DMS153 treated with DMSO at 0.1 percent for 48 hours (cell line): Measurements from ENCODE around the gene FRMD7.
"Not testable (repeated sequence)": the region's sequence is repeated elsewhere in the genome, so short reads cannot be mapped to it uniquely, and the experiment has no call there.

ENCODE experiments used
- DNase-seq: peaks from one replicate; lab custom pipeline; 2025; ENCODE audit not compliant: unreplicated experiment; lab: John Stamatoyannopoulos, UW

FRMD7 gene

DNA sequence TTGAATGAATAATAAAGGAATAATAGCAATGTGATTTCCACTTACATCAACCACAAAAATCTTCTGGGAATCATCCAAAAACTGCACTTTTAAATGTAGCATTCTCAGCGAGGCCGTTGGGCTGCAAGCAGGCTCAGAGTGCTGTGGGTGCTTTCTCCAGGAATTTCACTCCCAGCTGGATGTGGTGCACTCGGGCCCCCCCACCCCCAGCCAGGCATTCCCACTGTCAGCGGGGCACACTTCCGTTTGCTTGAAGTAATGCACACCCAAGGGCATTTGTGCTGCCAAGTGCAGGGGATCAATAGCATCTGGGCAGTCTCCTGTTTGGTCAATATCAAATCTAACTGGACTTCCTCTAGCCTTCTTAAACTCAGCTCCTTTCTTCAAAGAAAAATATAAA lies at the start of gene FRMD7:
Gene FRMD7 (minus strand): TSS at position 278 of the 400 bp plus-strand sequence. CDS start 176 bp downstream, at position 102.
- no peak for DNase-seq

DNA sequence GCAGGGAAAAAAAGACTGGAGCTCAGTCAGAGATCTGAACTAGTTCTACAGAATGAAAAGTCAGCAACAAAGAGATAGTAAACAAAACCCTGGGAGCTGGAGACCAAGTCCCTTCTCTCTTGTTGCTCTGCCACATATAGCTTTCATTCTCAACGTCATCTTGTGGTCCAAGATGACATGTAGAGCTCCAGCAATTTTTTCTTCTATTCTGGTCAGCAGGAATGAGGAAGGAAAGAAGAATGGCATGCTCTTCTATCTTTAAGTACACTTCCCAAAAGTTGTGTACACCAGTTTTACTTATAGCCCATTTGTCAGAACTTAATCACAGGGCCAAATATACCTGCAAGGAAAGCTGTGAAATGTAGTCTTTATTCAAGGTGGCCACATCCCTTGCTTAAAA lies 45.8 kb upstream of the FRMD7 start:
- no peak for DNase-seq

DNA sequence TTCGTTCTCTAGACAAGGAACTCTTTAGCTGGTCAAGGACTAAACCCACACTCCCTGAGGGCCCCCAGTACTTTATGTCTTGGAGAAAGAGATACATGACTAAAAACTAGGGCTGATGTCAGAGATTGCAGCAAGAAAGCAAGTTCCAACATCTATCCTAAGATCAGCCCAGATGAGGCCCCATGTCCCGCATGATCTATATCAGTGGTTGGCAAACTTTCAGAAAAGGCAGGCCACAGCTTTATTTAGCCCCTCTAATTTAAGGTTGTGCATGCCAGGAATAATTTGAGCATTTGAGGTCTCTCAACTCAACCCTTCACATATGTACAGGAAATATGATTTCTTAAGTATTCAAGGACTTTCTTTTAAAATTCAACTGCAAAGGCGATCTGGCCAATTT lies 44.1 kb upstream of the FRMD7 start:
- DNase-seq: no peak

DNA sequence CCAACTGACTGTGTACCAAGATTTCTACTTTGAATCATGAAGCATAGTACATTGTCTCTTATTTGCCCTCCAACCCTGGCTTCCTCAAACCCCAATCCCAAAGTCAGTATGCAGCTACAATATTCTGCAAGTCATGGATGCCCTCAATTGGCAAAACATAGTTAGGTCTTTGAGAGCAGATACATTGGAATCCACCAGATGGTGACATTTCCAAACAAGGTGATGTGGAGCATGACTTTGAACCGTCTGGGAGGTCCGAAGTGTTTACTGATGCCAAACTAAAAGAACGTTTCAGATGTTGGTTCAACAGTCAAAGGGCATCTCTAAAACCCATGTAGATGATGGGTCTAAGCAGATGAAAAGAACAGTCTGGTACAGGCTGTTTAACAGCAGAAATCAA lies 43.7 kb upstream of the FRMD7 start:
- no peak for DNase-seq

DNA sequence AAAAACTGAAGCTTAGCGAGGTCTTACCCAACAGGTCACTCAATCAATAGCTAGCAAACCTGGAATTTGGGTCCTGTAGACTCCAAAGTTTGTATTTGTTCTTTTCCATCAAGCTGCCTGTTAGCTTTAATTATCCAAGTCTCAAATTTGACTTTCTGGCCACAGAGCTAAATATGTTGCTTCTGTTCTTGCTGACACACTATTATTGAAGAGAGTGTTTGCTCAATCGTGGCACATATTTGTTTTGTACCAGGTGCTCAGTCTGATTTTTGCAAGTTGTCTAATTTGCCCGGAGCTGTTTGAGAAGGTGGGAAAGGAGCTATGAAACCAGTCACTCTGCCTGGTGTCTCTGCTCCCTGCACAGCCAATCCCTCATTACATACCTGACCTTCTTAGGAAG lies 41.7 kb upstream of the FRMD7 start:
- DNase-seq: peak; percentile 5

DNA sequence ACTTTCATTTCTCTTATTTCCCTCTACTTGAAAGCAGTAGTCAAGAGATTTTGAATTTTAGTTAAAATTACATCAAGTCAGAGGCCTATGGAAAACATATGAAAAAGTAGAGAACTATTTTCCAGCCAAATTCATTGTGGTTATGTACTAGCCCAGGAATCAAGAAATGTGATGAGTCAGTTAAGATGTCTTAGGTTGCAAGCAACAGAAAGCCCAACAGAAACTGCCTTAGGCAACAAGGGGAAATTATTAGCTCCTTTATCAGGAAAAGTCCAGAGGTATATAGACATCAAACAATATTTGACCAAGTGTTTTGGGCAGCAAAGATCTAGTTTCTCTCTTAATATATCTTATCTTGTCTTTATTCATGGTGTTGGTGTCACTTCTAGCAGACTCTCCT lies 37.8 kb upstream of the FRMD7 start:
- DNase-seq: no peak

DNA sequence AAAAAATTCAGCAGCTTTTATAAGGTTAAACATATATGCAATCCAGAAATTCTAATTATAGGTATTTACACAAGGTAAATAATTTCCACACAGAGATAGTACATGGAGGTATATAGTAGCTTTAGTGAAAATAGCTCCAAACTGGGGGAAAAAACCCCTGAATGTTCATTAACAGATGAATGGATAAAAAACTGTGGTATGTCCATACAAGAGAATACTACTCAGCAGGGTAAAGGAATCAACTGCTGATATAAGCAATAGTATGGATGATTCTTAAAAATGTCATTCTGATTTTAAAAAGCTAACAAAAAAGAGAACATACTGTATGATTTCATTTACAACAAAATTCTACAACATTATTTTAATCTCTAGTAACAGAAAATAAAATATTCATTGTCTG lies 37.2 kb upstream of the FRMD7 start:
- DNase-seq: no peak

DNA sequence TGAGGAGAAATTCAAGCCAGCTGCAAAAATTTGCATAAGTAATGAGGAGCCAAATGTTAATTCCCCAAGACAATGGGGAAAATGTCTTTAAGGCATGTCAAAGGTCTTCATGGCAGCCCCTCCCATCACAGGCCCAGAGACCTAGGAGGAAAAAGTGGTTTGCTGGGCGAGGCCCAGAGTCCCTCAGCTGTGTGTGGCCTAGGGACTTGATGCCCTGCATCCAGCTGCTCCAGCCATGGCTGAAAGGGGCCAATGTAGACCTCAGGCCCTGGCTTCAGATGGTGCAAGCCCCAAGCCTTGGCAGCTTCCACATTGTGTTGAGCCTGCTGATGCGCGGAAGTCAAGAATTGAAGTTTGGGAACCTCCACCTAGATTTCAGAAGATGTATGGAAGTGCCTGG lies 35.3 kb upstream of the FRMD7 start:
- not testable (repeated sequence) for DNase-seq

DNA sequence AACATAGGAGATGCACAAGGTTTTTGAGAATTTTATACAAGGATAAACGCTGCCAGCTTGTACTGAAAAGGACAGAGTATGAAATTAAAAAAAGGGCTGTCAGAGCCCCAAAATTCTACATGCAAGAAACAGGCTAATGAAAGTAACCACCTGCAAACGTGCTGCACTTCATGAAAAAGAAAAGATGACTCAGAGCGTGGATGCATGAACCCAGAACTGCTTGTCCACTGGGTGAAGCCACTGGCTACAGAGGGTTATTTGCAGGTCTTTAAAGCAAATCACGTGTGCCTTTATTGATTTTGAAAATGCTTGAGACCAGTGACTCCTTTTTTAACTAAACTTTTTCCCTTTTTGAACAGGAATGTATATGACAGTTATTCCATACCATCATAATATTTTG lies 25.3 kb upstream of the FRMD7 start:
- no peak for DNase-seq

DNA sequence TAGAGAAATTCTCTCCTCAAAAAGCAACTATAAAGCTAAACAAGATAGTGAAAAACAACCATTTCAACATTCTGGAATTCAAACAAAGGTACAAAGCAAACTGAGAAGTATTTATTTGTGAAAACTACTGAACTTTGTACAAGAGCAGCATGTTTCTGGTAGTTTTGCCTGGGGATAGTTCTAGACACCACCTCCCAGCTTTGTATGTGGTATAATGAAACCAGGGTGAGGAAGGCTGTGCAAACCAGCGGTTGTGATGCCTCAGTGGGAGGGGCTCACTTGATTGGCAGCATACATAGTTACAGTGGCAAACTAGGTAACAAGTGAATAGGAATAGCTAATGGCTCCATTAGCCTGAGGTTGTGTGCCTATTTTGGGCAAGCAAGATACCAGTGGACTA lies 18.6 kb upstream of the FRMD7 start:
- no peak for DNase-seq

DNA sequence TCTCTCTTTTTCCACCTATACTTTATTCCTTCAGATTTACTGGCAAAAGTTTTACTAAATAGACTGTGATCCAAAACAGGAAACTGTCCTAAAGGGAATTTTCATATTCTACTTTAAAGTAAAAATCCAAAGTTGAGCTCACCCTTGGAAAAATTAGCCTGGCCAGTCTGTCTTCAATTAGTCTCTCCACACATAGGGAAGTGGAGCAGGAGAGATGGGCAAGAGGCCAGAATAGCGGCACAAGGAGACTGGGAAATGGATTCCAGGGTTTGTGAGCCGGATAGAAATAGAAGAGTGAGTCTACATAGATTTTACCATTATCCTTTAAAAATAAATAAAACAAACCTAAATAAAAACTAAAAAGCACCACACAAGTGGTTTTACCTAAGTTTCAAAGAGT lies 16.2 kb upstream of the FRMD7 start:
- DNase-seq: no peak

- no peak for DNase-seq
Observed at GRCh38 chrX:132125906-132126305, 1.9 kb downstream of the FRMD7 start.

GRCh38 chrX:132120913-132121312 lies 6.9 kb downstream of the FRMD7 start:
- no peak for DNase-seq

DNA sequence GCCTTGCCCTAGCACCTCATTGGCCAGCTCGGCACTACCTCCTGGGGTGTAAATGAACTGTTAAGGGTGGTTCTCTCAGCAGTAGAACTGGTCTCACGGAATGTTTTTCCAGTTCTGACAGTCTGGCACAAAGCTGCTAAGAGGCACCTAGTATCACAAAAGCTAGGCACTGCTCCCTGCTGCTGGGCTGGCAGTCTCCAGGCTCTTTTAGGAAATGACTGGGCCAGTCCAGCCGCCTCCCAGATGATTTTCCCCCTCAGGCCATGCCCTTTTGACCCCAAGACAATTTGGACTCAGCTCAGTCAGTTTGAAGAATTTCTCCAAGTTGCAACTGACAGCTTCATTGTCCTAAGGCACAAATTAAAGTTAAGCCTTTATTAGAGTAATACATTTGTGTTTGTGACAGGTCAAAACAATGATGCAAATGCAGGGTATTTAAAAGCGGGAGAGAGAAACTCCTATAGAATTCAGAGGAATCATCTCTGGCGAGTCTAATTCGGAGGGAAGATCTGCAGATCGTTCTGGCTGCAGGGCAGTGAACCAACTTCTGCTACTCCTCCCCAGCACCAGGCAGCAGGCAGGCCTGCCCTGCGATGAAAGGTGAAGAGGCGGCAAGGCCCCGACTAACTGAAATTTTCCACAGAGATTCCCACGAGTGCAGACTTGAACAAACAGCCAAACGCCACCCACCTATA lies 7.9 kb downstream of the FRMD7 start:
- no peak for DNase-seq

DNA sequence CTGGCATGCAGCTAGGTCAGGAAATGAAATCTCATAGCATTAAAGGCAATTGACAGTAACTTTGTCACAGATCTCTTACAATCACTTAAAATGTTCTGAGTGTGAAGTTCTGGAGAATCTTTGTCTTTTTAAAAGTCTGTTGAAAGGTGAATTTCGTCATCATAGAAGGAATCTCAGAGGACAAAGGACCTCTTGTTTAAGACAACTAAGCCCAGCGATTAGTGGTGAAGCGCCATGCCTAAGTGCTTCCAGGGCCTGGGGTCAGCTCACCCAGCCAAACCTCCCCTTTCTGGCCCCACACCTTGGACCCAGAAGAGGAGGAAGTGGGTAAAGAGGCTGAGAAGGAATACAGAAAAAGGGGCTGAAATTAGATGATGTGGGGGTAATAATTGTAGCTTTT lies 8.5 kb downstream of the FRMD7 start:
- DNase-seq: no peak

- no peak for DNase-seq
Observed at GRCh38 chrX:132118358-132118757, 9.5 kb downstream of the FRMD7 start.

DNA sequence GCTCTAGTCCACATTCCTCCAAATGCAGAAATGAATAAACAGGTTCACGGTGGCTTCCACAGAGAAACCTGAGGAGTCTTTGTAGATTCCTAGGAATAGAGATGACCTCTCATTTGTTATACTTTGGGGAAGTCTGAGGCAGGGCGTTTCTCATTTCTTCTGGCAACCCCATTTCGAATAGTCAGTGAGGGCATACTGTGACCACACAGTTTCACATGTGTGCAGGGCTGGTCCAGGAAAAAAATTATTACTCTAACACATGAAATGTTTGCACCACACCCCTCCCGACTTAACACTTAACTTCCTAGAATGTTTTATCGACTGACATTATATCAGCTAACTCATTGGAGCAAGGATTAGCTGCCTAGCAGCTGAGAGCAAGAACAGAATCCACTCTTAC lies 12.0 kb downstream of the FRMD7 start:
- DNase-seq: no peak

- peak; percentile 46 for DNase-seq
Observed at GRCh38 chrX:132114607-132115006, 13.2 kb downstream of the FRMD7 start.

DNA sequence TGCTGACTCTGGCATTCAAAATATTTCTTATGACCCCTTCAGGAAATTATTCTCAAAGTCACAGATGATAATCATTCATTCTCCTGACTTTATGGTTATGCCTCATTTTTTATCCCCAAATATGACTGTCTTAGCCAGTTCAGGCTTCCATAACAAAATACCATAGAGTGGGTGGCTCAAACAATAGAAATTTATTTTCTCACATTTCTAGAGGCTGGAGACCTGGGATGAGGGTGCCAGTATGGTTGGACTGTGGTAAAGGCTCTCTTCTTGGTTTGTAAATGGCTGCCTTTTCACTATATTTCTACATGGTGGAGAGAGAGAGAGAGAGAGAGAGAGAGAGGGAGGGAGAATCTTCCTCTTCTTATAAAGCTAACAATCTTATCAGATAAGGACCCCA lies 20.5 kb downstream of the FRMD7 start:
- no peak for DNase-seq

- DNase-seq: no peak
Observed at GRCh38 chrX:132101799-132102198, 26.0 kb downstream of the FRMD7 start.

DNA sequence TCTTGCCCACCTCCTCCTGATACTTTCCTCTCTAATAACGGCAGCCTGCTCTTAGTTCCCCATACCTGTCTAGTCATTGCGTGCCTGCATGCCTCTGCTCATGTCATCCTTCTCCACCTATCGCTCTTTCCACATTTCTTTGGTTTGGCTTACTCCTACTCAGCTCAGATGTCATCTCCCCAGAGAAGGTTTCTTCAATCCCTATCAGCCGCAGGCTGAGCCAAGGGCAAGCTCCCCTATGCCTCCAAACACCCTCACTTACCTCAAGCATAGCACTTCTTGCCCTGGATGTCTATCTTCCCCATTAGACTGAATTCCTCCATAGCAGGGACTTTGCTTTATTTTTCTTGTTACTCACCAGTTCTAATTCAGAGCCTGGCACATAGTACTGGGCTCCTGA lies 26.6 kb downstream of the FRMD7 start:
- no peak for DNase-seq

DNA sequence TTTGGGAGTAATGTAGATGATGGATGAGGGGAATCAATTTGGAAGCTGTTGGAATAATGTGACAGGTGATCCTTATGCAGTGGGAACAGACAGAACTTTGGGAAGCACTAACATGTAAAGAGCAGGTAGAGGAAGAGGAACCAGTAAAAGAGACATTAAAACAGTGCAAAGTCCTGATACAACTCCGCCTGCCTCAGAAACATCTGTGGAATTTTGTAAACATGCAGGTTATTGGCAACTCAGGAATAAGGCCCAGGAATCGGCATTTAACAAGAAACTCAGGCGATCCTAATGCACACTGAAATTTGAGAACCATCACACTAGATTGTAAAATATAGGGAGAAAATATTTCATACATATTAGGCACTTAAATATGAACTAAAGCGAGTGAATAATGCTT lies 29.1 kb downstream of the FRMD7 start:
- not testable (repeated sequence) for DNase-seq

DNA sequence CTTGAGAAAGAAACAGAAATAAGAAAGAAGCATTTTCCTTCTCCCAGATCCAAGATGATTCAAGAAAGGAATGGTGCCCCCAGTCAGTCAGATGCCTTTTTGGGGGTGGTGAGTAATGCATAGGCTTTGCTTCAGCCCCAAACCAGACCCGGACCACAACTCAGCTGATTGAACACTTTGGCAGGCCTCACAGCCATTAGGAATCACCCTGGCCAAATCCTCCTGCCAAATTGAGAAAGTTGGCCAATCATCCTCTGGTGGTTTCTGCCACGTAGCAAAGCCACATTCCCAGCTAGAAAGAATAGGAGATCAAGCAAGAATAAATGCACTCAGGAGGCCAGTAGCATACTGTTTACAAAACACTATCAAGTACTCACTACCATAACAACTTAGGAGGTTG lies 33.7 kb downstream of the FRMD7 start:
- no peak for DNase-seq
